ENCODE results near the gene CDC5L. TPM values are rescaled to one million over a fixed set of nuclear protein-coding genes. Genes with fewer than 3 reads are reported as not detected.

The CDC5L gene
- total RNA-seq, 1 experiment from 2014 or later: 24.6 TPM

- ATAC-seq (no peak), DNase-seq (ENCODE audit: low read depth, low spot score) (no peak)
- intact Hi-C loops (cut with micrococcal nuclease): no loop called here
- H3K27ac ChIP-seq (ENCODE audit: low read depth, low read length): no peak overlapping the region
- no peaks in the 10 kb centered on the region for H3K79me2 ChIP-seq (ENCODE audit: insufficient read depth, low read length)
- H3K27me3 ChIP-seq (ENCODE audit: insufficient read depth, low read length): peaks cover 10% of the 10 kb centered on the region; the same call in 1 of the 2 replicates
- H3K9ac ChIP-seq (ENCODE audit: low read length): no peak overlapping the region
- RAD21 ChIA-PET (ENCODE audit: low non-redundant PET in 1 of 2, low total read pairs in 2 of 2, uncharacterized antibody in 2 of 2, unreplicated experiment in 2 of 2): no interaction called here
- H3K9me2 ChIP-seq (ENCODE audit: insufficient read depth): no peaks in the 10 kb centered on the region
- POLR2A ChIA-PET: no interaction called here
- H3K9me3 ChIP-seq (ENCODE audit: control insufficient read depth in 1 of 2, insufficient read depth in 1 of 2, low read depth in 1 of 2, low read length in 2 of 2): no peaks in the 10 kb centered on the region
- H4K20me1 ChIP-seq (ENCODE audit: insufficient read depth): no peaks in the 10 kb centered on the region
- no peak for TF ChIP-seq SRF (IDR thresholded peaks at IDR 0.05; ENCODE audit: low read depth)
- TF ChIP-seq EZH2 (IDR thresholded peaks at IDR 0.05): no peak
- TF ChIP-seq ZFX (IDR thresholded peaks at IDR 0.05): no peak
- TF ChIP-seq TCF7L2 (IDR thresholded peaks at IDR 0.05; ENCODE audit: borderline replicate concordance, extremely low read depth, insufficient read depth, insufficient read length): no peak
- no peak for TF ChIP-seq POLR2AphosphoS5 (IDR thresholded peaks at IDR 0.05; ENCODE audit: low read depth, low read length)
- TF ChIP-seq CBX3 (IDR thresholded peaks at IDR 0.05; ENCODE audit: low read depth): no peak
- no peak for TF ChIP-seq SIN3A (IDR thresholded peaks at IDR 0.05; ENCODE audit: low read depth)
- no peak for TF ChIP-seq EGR1 (IDR thresholded peaks at IDR 0.05; ENCODE audit: low read depth)
- no peak for TF ChIP-seq ATF3 (IDR thresholded peaks at IDR 0.05)
- no peak for TF ChIP-seq ELF1 (IDR thresholded peaks at IDR 0.05; ENCODE audit: borderline replicate concordance, low read depth)
- TF ChIP-seq POLR2A (IDR thresholded peaks at IDR 0.05; ENCODE audit: borderline replicate concordance, extremely low read depth, insufficient read depth, insufficient read length): no peak
- TF ChIP-seq MAX (IDR thresholded peaks at IDR 0.05): no peak
- TF ChIP-seq FOSL1 (IDR thresholded peaks at IDR 0.05; ENCODE audit: low read depth): no peak
- no peak for TF ChIP-seq SP1 (IDR thresholded peaks at IDR 0.05; ENCODE audit: low read depth)
- no peak for TF ChIP-seq REST (IDR thresholded peaks at IDR 0.05; ENCODE audit: low read depth)
- TF ChIP-seq CEBPB (IDR thresholded peaks at IDR 0.05; ENCODE audit: low read depth): no peak
- TF ChIP-seq RAD21 (IDR thresholded peaks at IDR 0.05; ENCODE audit: low read depth): no peak
- TF ChIP-seq YY1 (IDR thresholded peaks at IDR 0.05; ENCODE audit: extremely low read depth, insufficient replicate concordance, low read depth, low read length): no peak
- TF ChIP-seq JUND (IDR thresholded peaks at IDR 0.05): no peak
- TF ChIP-seq ZNF274 (IDR thresholded peaks at IDR 0.05; ENCODE audit: low read depth, low read length): no peak
- no peak overlapping the region for H2AFZ ChIP-seq (ENCODE audit: low read depth, low read length, poor library complexity, severe bottlenecking)
- no peak overlapping the region for H3K4me3 ChIP-seq (replicated peaks in 1 of 2; ENCODE audit: low read depth in 1 of 2, low read length in 2 of 2)
- no peaks in the 10 kb centered on the region for H3K36me3 ChIP-seq (ENCODE audit: control insufficient read depth in 1 of 2, insufficient read depth in 2 of 2, low read length in 2 of 2)
- no peaks in the 10 kb centered on the region for H3K4me1 ChIP-seq (ENCODE audit: control insufficient read depth in 1 of 2, insufficient read depth in 2 of 2, low read length in 2 of 2)
- CTCF ChIA-PET: interaction anchor here (1.2 kb wide), 1 partner anchor 73 kb away, joined by 4 read pairs; no protein-coding TSS in a partner anchor
- no TSS peak for BruUV-seq (replicated peaks)
- H3K4me2 ChIP-seq (ENCODE audit: low read length): no peak overlapping the region
These were observed 46.2 kb upstream of the CDC5L start for GRCh38 chr6:44341095-44341890.
